GM21515 (cell line): ENCODE data around the gene SAT2.

ENCODE experiments used
- ATAC-seq: cut with Tn5 transposase; IDR thresholded peaks from one replicate; pipeline ENCODE4 v1.9.1; 2021; ENCODE audit not compliant: unreplicated experiment

SAT2 gene

GRCh38 chr17:7592422-7593021 is 35.1 kb downstream of the SAT2 start:
- ATAC-seq, result no peak

DNA sequence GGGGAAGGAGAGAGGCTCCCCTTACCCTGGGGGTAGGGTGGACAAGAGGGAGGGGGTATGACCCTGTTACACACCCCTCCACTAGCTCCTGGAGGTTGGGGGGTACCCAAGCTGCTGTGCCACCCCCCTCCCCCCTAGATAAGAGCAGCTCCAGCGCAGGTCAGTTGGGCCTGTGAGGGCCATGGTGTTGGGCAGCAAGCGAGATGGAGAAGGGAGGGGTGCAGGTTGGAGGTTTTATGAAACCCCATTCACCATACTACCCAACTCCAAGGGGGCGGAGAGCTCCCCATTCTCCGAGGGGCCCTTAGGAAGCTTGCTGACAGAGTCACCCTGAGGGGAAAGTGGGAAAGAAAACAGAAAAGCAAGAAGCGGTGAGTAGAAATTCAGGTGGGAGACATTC is 36.0 kb downstream of the SAT2 start:
- no peak for ATAC-seq

- no peak for ATAC-seq
Observed at GRCh38 chr17:7590743-7591142, 36.9 kb downstream of the SAT2 start.

DNA sequence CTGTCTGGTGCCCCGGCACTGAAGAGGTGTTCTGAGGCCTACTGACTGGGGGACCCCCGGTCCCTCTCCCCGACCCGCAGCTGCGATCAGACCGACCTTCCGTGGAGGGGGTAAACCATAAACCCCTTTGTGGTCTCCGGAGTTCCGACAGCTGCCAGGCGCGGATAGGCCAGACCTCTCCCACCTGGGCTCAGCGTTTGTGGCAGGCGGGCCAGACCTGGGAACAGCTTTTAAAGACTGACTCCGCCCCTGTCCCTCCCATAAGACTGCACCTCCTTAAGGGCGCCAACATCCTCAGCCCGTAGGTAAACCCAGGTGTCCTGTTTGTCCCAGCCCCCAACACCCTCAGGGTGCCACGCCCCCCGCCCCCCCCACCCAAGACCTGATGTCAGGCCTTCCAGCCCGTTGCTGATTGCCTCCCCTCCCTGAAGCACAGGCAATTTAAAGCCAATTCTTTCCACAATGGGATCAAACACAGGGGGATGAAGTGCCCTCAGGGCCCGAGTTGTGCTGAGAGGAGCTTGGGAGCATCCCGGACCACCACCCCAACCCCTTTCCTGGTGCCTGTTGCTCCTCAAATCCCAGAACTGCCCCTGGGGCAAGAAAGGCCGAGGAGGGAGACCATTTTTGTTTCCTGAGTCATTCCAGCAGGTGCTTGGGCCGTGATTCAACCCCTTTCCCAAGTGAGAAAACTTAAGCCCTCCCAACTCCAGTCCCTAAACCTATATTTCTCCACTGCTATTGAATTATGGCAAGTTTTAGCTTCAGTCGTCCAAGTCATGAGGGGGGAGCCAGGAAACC is 37.5 kb downstream of the SAT2 start, which contains the start of gene SOX15:
Gene SOX15, minus strand, starts transcription at position 204 of the 801 bp plus-strand sequence. CDS start 418 bp downstream, outside the sequence.
- no peak for ATAC-seq

GRCh38 chr17:7589204-7589868 is 38.3 kb downstream of the SAT2 start:
- no peak for ATAC-seq

- no peak for ATAC-seq
Observed at GRCh38 chr17:7588553-7589203, 38.9 kb downstream of the SAT2 start.

GRCh38 chr17:7587420-7588151 is 40.0 kb downstream of the SAT2 start:
- ATAC-seq, result no peak

- ATAC-seq, result no peak
Observed at GRCh38 chr17:7586673-7587419, 40.8 kb downstream of the SAT2 start.

GRCh38 chr17:7583253-7584109 is 44.1 kb downstream of the SAT2 start, which contains the start of gene MPDU1:
MPDU1 (plus strand) TSS chr17:7583852; CDS start chr17:7583863, 11 bp downstream.
- ATAC-seq, result peak; percentile 50

DNA sequence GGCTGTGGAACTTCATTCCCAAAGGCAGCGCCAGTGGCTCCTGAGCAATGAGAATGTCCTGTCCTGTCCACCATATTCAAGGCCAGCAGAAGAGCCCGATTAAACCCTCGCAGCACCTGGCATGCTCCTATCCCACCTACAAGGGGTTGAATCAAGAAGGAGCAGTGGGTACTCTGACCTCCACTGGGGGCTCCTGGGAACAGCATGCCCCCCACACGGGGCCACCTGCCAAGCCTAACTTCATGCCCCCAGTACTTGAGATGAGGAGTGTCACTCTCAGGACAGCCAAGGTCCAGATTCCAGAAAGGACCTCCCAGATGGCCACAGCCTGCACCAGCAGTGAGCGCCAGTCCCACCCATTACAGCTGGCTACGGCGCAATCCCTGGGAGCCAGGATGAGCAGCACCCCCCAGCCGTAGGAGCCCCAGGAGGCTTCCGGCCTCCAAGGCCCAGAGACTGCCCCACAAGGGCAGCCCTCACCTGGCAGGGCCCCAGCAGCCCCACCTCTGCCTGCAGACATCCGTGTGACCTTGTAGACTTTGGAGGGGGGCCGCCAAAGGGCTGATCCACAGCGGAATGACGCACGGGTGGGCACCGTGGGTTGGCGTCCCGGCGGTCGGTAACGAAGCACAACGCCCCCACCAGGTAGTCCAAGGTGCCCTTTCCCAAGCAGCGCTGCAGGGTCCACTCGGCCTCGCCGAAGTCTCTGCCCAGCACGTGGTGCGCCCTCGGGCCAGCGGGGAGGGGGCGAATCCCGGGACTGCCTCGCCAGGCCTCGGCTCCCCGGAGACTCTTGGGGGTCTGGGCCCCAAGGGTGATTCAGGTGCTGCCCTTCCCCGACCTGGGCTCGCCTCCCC is 45.0 kb downstream of the SAT2 start:
- no peak for ATAC-seq

DNA sequence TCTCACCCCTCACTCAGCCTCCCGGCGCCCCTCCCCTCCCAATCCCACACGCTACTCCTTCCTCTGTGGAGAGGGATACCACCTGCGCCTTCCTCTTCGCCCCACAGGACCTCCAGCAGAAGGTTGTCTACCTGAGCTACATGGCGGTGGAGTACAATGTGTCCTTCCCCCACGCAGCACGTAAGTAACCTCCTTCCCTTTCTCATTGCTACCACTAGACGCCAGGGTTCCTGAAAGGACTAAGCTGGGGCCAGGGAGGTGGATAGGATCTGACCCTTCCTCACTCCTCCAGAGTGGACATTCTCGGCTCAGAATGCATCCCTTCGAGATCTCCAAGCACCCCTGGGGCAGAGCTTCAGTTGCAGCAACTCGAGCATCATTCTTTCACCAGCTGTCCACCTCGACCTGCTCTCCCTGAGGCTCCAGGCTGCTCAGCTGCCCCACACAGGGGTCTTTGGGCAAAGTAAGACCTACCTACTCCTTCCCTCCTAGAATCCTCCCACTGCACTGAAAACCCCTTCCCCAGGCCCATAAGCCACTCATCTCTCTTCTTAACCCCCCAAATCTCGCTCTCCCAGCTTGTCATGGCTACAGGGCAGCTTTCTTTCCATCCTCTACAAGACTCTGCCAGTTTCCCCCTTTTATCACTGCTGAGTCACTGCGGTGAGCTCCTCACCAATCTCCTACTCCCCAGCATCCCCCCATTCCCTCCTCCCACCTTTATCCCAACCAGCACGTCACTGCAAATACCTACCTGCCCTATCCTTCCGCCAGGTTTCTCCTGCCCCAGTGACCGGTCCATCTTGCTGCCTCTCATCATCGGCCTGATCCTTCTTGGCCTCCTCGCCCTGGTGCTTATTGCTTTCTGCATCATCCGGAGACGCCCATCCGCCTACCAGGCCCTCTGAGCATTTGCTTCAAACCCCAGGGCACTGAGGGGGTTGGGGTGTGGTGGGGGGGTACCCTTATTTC is 46.7 kb downstream of the SAT2 start:
- no peak for ATAC-seq

DNA sequence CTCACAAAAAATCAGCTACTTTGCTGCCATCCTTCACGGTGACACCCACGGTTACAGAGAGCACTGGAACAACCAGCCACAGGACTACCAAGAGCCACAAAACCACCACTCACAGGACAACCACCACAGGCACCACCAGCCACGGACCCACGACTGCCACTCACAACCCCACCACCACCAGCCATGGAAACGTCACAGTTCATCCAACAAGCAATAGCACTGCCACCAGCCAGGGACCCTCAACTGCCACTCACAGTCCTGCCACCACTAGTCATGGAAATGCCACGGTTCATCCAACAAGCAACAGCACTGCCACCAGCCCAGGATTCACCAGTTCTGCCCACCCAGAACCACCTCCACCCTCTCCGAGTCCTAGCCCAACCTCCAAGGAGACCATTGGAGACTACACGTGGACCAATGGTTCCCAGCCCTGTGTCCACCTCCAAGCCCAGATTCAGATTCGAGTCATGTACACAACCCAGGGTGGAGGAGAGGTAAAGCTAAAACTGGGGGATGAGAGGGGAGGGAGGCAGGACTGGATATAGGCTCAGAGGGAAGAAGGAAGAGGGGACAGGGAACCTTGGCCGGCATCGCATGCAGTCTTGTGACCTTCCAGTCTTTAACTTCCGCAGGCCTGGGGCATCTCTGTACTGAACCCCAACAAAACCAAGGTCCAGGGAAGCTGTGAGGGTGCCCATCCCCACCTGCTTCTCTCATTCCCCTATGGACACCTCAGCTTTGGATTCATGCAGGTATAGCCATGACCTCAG is 47.6 kb downstream of the SAT2 start:
- ATAC-seq, result no peak

GRCh38 chr17:7579001-7579833 is 48.4 kb downstream of the SAT2 start, which contains the start of gene CD68:
CD68 (plus strand) TSS chr17:7579638; CDS start chr17:7579678, 40 bp downstream.
- no peak for ATAC-seq

GRCh38 chr17:7577327-7578199 is 50.1 kb downstream of the SAT2 start:
- no peak for ATAC-seq
